Head of caudate nucleus (tissue), 42 donors: ENCODE data around the gene ZDHHC1.
A peak's percentile ranks its signal among the peaks of the same experiment; 100 is the strongest.

Source experiments
- DNase-seq, 42 donors: peaks; one replicate each; pipeline versions ENCODE4 v3.0.0 to v3.0.0-alpha.2; 2020 to 2021; ENCODE audit warnings: mixed read lengths in 7 of 42
- intact Hi-C: fragments of 100-400 bp; cut with DNase I; formaldehyde crosslinking; loops from one replicate; pipeline ENCODE4 v1.15.0; 2022

Gene ZDHHC1

DNA sequence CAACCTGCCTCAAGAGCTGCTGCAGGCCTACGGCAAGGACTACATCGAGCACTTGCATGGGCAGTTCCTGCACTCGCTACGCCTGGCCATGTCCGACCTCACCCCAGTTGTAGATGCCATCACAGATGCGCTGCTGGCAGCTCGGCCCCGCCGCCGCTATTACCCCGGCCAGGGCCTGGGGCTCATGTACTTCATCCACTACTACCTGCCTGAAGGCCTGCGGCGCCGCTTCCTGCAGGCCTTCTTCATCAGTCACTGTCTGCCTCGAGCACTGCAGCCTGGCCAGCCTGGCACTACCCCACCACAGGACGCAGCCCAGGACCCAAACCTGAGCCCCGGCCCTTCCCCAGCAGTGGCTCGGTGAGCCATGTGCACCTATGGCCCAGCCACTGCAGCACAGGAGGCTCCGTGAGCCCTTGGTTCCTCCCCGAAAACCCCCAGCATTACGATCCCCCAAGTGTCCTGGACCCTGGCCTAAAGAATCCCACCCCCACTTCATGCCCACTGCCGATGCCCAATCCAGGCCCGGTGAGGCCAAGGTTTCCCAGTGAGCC, 20.4 kb upstream of the ZDHHC1 start:
- DNase-seq: no peak
- intact Hi-C loops: no loop called here

- intact Hi-C loops: no loop called here
- no peak for DNase-seq
These were observed 19.5 kb upstream of the ZDHHC1 start for GRCh38 chr16:67435758-67436164.

GRCh38 chr16:67433131-67433719, 16.9 kb upstream of the ZDHHC1 start:
- intact Hi-C loops: no loop called here
- DNase-seq: no peak

- DNase-seq: no peak
- intact Hi-C loops: no loop called here
These were observed 16.2 kb upstream of the ZDHHC1 start for GRCh38 chr16:67432506-67432890.

- intact Hi-C loops: no loop called here
- DNase-seq: no peak
These were observed 15.7 kb upstream of the ZDHHC1 start for GRCh38 chr16:67431775-67432505.

DNA sequence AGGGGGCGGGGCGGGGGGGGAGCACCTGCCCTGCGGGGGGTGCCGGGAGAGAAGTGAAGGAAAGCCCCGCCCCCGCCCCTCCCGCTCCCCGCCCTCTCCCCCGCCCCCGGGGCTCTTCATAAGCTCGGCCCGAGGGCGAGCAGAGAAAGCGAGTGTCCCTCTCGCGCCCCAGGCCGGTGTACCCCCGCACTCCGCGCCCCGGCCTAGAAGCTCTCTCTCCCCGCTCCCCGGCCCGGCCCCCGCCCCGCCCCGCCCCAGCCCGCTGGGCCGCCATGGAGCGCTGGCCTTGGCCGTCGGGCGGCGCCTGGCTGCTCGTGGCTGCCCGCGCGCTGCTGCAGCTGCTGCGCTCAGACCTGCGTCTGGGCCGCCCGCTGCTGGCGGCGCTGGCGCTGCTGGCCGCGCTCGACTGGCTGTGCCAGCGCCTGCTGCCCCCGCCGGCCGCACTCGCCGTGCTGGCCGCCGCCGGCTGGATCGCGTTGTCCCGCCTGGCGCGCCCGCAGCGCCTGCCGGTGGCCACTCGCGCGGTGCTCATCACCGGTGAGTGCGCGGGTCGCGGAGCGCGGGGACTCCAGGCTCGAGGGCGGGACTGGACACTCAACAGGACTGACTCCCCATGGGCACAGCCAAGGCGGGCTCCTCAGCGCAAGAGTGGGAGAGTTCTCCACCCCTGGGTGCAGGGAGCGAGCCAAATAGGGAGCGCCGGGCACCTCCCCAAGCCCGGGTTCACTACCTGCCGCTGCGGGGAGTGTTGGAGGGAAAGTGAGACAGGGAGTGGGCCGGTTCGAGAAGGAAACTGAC, 14.9 kb upstream of the ZDHHC1 start, which contains the start of gene HSD11B2:
Gene HSD11B2 (plus strand): TSS at position 145 of the 798 bp plus-strand sequence. CDS start 128 bp downstream, at position 273.
- peak in 41 of 42 donors; percentile 32 to 79 (median 59) for DNase-seq

GRCh38 chr16:67430504-67430976, 14.3 kb upstream of the ZDHHC1 start:
- peak in 30 of 42 donors; percentile 22 to 70 (median 44) for DNase-seq
- intact Hi-C loops: no loop called here

More for the DNA sequence above, 14.9 kb upstream of the ZDHHC1 start, which contains the start of gene HSD11B2:
- intact Hi-C loops: no loop called here

DNA sequence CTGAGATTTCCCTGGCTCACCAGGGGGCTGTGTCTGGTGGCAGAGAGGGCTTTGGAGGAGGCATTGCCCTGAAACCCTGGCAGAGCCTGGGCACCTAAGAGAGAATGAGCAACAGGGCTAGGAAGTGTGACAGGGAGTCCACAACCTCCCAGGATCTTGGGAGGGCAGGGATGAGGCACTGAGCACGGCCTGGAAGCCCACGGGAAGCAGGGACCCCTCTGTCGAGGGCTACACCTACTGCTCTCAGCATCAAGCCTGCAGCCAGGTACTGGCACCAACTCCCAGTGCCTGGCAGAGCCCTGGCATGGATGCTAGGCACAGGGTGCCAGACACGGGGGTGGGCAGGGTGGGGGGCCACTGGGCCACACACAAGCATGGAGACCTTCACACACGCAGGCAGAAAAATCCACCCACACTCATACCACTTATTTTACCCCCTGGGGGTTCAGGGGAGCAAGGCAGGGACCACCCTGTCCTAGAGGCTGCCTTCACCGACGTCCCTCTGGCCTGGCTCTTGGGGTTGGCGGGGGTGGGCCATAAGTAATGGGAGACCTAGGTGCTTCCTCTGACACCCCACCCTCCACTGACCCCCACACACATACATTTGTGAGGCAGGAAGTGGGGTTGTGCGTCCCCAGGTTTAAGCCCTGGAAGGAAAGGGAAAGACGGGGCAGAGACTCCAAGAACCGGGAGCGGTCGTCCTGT, 13.7 kb upstream of the ZDHHC1 start:
- DNase-seq: no peak

DNA sequence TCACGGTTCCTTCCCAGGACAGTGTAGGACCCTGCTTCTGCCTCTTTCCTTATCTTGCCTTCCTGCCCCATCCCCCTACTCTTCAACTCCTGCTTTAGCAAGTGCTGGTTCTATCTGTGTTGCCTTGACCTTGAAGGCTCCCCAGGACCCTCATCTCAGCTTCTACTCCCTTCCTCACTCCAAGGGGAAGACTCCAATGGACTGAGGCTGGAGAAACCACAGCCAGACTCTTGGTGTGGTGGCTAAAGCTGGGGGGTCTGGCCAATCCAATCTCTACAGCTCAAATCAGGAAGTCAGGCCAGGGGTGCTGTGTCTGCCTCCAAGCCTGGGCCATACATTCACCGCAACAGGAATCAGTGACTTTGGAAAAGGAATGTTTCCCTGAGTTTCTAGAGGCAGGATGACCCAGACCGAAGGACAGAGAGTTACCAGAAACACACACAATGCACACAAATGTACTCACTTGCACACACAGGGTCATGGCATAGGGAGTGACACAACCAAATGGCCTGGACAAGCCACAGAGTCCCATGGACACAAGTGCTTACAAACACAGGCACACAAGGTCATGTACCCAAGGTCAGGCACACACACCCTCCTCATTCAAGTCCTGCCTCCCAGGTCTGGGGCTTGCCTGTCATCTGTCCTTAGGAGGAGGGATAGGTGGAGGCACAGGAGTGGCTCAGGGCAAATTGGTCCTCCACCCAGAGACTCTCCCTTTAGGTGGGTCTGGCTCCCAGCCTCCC, 12.9 kb upstream of the ZDHHC1 start:
- intact Hi-C loops: loop anchor here (5.0 kb wide), 1 partner anchor 33 kb away; no protein-coding TSS in a partner anchor
- no peak for DNase-seq

More for the DNA sequence above, 13.7 kb upstream of the ZDHHC1 start:
- intact Hi-C loops: loop anchor here (5.0 kb wide), 1 partner anchor 32 kb away; no protein-coding TSS in a partner anchor

GRCh38 chr16:67428146-67428731, 12.0 kb upstream of the ZDHHC1 start:
- DNase-seq: peak; percentile 25 to 84 (median 58)

DNA sequence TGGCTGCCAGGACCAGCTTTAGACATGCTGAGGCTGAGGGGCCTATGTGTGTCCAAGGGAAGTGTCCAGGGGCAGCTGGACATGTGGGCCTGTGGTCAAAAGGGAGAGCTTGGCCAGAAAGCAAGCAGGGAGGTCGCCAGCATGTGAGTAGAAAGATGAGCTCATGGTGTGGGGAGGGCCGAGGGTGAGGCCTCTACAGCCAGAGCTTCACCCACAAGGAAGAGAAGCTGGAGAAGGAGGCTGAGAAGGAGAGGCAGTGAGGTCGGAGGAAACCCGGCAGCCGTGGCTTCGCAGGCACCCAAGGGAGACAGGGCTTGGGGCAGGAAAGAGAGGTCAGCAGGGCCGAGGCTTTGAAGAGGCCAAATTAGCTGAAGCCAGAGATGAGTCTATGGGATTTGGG, 10.7 kb upstream of the ZDHHC1 start:
- intact Hi-C loops: loop anchor here (5.0 kb wide), 1 partner anchor 35 kb away; no protein-coding TSS in a partner anchor
- DNase-seq: no peak

More at GRCh38 chr16:67428146-67428731, 12.0 kb upstream of the ZDHHC1 start:
- intact Hi-C loops: loop anchor here (5.0 kb wide), 1 partner anchor 34 kb away; no protein-coding TSS in a partner anchor

GRCh38 chr16:67426022-67426421, 9.7 kb upstream of the ZDHHC1 start:
- no peak for DNase-seq
- intact Hi-C loops: loop anchor here (5.0 kb wide), 1 partner anchor 36 kb away; no protein-coding TSS in a partner anchor

- no peak for DNase-seq
- intact Hi-C loops: loop anchor here (5.0 kb wide), 1 partner anchor 37 kb away; no protein-coding TSS in a partner anchor
These were observed 9.3 kb upstream of the ZDHHC1 start for GRCh38 chr16:67425580-67425979.

DNA sequence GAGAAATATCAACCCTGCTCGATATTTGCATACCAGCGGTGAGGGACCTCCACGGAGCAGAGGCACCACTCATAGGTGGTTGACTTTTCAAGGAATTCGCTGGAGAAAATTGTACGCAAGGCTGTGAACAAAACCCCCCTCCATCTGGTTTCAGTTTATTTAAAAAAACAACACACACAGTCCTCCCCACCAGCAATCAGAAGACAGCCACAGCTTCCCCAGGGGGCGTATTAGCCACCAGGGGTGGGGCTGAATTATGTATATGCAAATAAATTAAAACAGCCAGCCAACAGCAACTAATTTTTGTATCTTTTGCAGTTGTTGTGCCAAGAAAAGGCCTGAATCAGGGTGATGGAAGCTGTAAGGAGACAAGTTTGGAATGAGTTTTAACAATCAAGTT, 8.8 kb upstream of the ZDHHC1 start:
- no peak for DNase-seq
- intact Hi-C loops: loop anchor here (5.0 kb wide), 1 partner anchor 37 kb away; no protein-coding TSS in a partner anchor

- DNase-seq: no peak
- intact Hi-C loops: no loop called here
These were observed 8.0 kb upstream of the ZDHHC1 start for GRCh38 chr16:67424261-67424615.

- peak in 8 of 42 donors; percentile 23 to 67 (median 44) for DNase-seq
- intact Hi-C loops: no loop called here
These were observed 7.5 kb upstream of the ZDHHC1 start for GRCh38 chr16:67423611-67424260.

DNA sequence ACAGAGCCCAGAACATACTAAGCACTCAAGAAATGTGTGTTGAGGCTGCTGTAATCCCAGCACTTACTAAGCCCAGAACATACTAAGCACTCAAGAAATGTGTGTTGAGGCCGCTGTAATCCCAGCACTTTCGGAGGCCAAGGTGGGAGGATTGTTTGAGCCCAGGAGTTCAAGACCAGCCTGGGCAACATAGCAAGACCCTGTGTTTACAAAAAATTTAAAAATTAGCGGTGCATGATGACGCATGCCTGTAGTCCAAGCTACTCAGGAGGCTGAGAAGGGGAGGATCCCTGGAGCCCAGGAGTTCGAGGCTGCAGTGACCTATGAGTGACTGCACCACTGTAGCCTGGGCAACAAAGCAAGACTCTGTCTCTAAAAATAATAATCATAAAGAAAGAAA, 6.7 kb upstream of the ZDHHC1 start:
- intact Hi-C loops: no loop called here

More for the DNA sequence above, 6.7 kb upstream of the ZDHHC1 start:
- DNase-seq: no peak
